HCT116 (cell line): ENCODE measurements around the gene SAMD4B. TPM values are rescaled to one million over a fixed set of nuclear protein-coding genes. Genes with fewer than 3 reads are reported as not detected.

ENCODE experiments used
- ATAC-seq: fragments of 200-7000 bp; cut with Tn5 transposase; 2 replicates; pipeline ENCODE4 v1.9.1; 2020; ENCODE audit warnings: mild to moderate bottlenecking, moderate library complexity
- BruUV-seq: library from RNA; stranded (reverse); fragments of 400-500 nt; replicated peaks from 2 replicates; lab custom pipeline; 2021; lab: Mats Ljungman, UMichigan
- CTCF ChIA-PET: fragments of 300-600 bp; sonication (Branson Sonifier 250); formaldehyde crosslinking; loops from one replicate; lab custom pipeline; 2021; ENCODE audit warnings: antibody characterized with exemption; lab: Charles Lee
- POLR2A ChIA-PET: fragments of 300-600, 350-600 bp; sonication (Branson Sonifier 250); formaldehyde crosslinking; loops from one replicate; lab custom pipeline; 2021; ENCODE audit warnings: antibody characterized with exemption; lab: Charles Lee
- RAD21 ChIA-PET, 2 experiments: fragments of 300-600 bp; sonication (Branson Sonifier 250); formaldehyde crosslinking; loops; one replicate each; lab custom pipeline; 2023; ENCODE audit warnings: low total read pairs in 2 of 2; ENCODE audit not compliant: uncharacterized antibody in 2 of 2, unreplicated experiment in 2 of 2, low non-redundant PET in 1 of 2; lab: Charles Lee
- DNase-seq: peaks from one replicate; pipeline ENCODE4 v3.0.0-alpha.2; 2010; ENCODE audit warnings: low read depth, low spot score
- H2AFZ ChIP-seq: fragments of 200-600 bp; shearing (Covaris generic), sonication (generic); 2 replicates; pipeline ENCODE4 v1.6.1; 2017; ENCODE audit warnings: low read depth, mixed run types, mixed read lengths, antibody characterized with exemption, low read length; ENCODE audit not compliant: poor library complexity, severe bottlenecking
- H3K27ac ChIP-seq: 2 replicates; pipeline ENCODE4 v1.5.1; 2012; ENCODE audit warnings: low read depth, low read length
- H3K27me3 ChIP-seq: fragments of 200-600 bp; sonication (generic); 2 replicates; pipeline ENCODE4 v1.6.1; 2016; ENCODE audit warnings: mixed run types, low read length, mixed read lengths; ENCODE audit not compliant: insufficient read depth
- H3K36me3 ChIP-seq, 2 experiments: fragments of 200-500 bp in 1 of 2; fragments of 200-600 bp in 1 of 2; sonication (Bioruptor generic) in 1 of 2; sonication (generic) in 1 of 2; 2 replicates each; pipeline versions ENCODE4 v1.5.1 to v1.6.1; 2014 to 2016; ENCODE audit warnings: low read length in 2 of 2, inconsistent platforms in 1 of 2, mixed read lengths in 1 of 2, mixed run types in 1 of 2; ENCODE audit not compliant: insufficient read depth in 2 of 2, control insufficient read depth in 1 of 2
- H3K4me1 ChIP-seq, 2 experiments: fragments of 200-600 bp in 1 of 2; sonication (generic) in 1 of 2; 2 replicates each; pipeline versions ENCODE4 v1.5.1 to v1.6.1; 2012 to 2017; ENCODE audit warnings: low read length in 2 of 2, inconsistent platforms in 1 of 2, mild to moderate bottlenecking in 1 of 2, mixed read lengths in 1 of 2, mixed run types in 1 of 2, moderate library complexity in 1 of 2; ENCODE audit not compliant: insufficient read depth in 2 of 2, control insufficient read depth in 1 of 2
- H3K4me2 ChIP-seq: fragments of 200-600 bp; sonication (generic); 2 replicates; pipeline ENCODE4 v1.6.1; 2017; ENCODE audit warnings: mixed run types, low read length, mixed read lengths
- H3K4me3 ChIP-seq, 2 experiments: fragments of 200-600 bp in 1 of 2; sonication (generic) in 1 of 2; replicated peaks in 1 of 2; 2 replicates each; pipeline ENCODE4 v1.5.1; 2011 to 2016; ENCODE audit warnings: low read length in 2 of 2, control low read depth in 1 of 2, low read depth in 1 of 2, mild to moderate bottlenecking in 1 of 2, mixed read lengths in 1 of 2, mixed run types in 1 of 2
- H3K79me2 ChIP-seq: fragments of 200-600 bp; sonication (generic); 2 replicates; pipeline ENCODE4 v1.6.1; 2017; ENCODE audit warnings: mild to moderate bottlenecking, mixed run types, low read length, moderate library complexity, mixed read lengths; ENCODE audit not compliant: insufficient read depth
- H3K9ac ChIP-seq: fragments of 200-600 bp; sonication (generic); 2 replicates; pipeline ENCODE4 v1.6.1; 2016; ENCODE audit warnings: low read length, mixed read lengths
- H3K9me2 ChIP-seq: fragments of 200-600 bp; sonication (generic), shearing (Covaris generic); 2 replicates; pipeline ENCODE4 v1.6.1; 2017; ENCODE audit warnings: mixed run types, mild to moderate bottlenecking, moderate library complexity; ENCODE audit not compliant: insufficient read depth
- H3K9me3 ChIP-seq, 2 experiments: fragments of 200-500 bp in 1 of 2; fragments of 200-600 bp in 1 of 2; sonication (Bioruptor generic) in 1 of 2; sonication (generic) in 1 of 2; 2 replicates each; pipeline ENCODE4 v1.6.1; 2014 to 2017; ENCODE audit warnings: low read length in 2 of 2, mixed read lengths in 2 of 2, inconsistent platforms in 1 of 2, low read depth in 1 of 2, mild to moderate bottlenecking in 1 of 2, mixed run types in 1 of 2, moderate library complexity in 1 of 2; ENCODE audit not compliant: control insufficient read depth in 1 of 2, insufficient read depth in 1 of 2
- H4K20me1 ChIP-seq: fragments of 200-600 bp; sonication (generic), shearing (Covaris generic); 2 replicates; pipeline ENCODE4 v1.6.1; 2017; ENCODE audit warnings: mixed run types, mild to moderate bottlenecking, moderate library complexity; ENCODE audit not compliant: insufficient read depth
- RAD21 ChIP-seq: IDR thresholded peaks from 2 replicates; pipeline ENCODE4 v1.6.1; 2012; ENCODE audit warnings: low read depth, mild to moderate bottlenecking
- intact Hi-C: fragments of 100-400 bp; cut with micrococcal nuclease; formaldehyde crosslinking; loops from 2 replicates; pipeline ENCODE4 v1.10.0; 2022
- total RNA-seq: library from RNA; stranded (reverse); gene quantifications from one replicate; pipeline ENCODE4 v1.2.1, GENCODE V29; 2021; ENCODE audit not compliant: unreplicated experiment
- TF ChIP-seq, protein P1 (sequence below), 3 experiments: fragments of 200-600 bp in 1 of 3; sonication (generic) in 1 of 3; IDR thresholded peaks in 2 of 3; conservative IDR thresholded peaks in 1 of 3; 2 replicates each; pipeline ENCODE4 v1.5.1; 2012 to 2017; ENCODE audit warnings: low read depth in 2 of 3, low read length in 2 of 3, antibody characterized with exemption in 1 of 3, borderline replicate concordance in 1 of 3, control low read depth in 1 of 3, mild to moderate bottlenecking in 1 of 3, mixed read lengths in 1 of 3, mixed run types in 1 of 3, moderate library complexity in 1 of 3; ENCODE audit not compliant: insufficient read depth in 1 of 3

SAMD4B gene
- total RNA-seq, 1 experiment from 2014 or later: 127 TPM

- Histone ChIP-seq H3K4me1 (peaks cover 33 to 65% of the 10 kb centered on the region in 2 experiments), H2AFZ (no peak overlapping the region), H3K27ac (peak overlapping the region; percentile 100), H3K4me3 (peak overlapping the region; percentile 8 to 90; a peak in 2 of 4 replicates), H3K36me3 (peaks cover 2 to 12% of the 10 kb centered on the region in 2 experiments; a peak in 1 of 4 replicates), H3K79me2 (peaks cover 23% of the 10 kb centered on the region), H3K9me2 (no peaks in the 10 kb centered on the region), H3K9me3 (no peaks in the 10 kb centered on the region), H4K20me1 (peaks cover 5% of the 10 kb centered on the region; the same call in 1 of the 2 replicates), H3K27me3 (no peaks in the 10 kb centered on the region), H3K9ac (peak overlapping the region; percentile 97), H3K4me2 (peak overlapping the region; percentile 92)
- RAD21 ChIA-PET: interaction anchor here (1.4 to 1.9 kb wide), 3 partner anchors 9 to 14 kb away, joined by 4 to 21 read pairs (median 14); no protein-coding TSS in a partner anchor
- CTCF ChIA-PET: interaction anchor here (0.7 to 2.0 kb wide), 5 partner anchors 10 to 70 kb away, joined by 3 to 51 read pairs (median 5); partner anchors contain the start of genes MED29, PAF1 and SAMD4B
- POLR2A ChIA-PET: interaction anchor here (1.1 to 2.3 kb wide), 4 partner anchors 10 to 24 kb away, joined by 7 to 35 read pairs (median 10); partner anchors contain the start of genes MED29, PAF1 and RPS16
- intact Hi-C loops: loop anchor here (1.0 to 5.0 kb wide), 7 partner anchors 9 to 289 kb away; partner anchors contain the start of genes MED29, PAF1 and SAMD4B
- BruUV-seq: no TSS peak
- ATAC-seq: peak; percentile 52
- DNase-seq: peak; percentile 84
- TF ChIP-seq RAD21: no peak
- TF ChIP-seq, protein P1, sequence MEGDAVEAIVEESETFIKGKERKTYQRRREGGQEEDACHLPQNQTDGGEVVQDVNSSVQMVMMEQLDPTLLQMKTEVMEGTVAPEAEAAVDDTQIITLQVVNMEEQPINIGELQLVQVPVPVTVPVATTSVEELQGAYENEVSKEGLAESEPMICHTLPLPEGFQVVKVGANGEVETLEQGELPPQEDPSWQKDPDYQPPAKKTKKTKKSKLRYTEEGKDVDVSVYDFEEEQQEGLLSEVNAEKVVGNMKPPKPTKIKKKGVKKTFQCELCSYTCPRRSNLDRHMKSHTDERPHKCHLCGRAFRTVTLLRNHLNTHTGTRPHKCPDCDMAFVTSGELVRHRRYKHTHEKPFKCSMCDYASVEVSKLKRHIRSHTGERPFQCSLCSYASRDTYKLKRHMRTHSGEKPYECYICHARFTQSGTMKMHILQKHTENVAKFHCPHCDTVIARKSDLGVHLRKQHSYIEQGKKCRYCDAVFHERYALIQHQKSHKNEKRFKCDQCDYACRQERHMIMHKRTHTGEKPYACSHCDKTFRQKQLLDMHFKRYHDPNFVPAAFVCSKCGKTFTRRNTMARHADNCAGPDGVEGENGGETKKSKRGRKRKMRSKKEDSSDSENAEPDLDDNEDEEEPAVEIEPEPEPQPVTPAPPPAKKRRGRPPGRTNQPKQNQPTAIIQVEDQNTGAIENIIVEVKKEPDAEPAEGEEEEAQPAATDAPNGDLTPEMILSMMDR (IDR thresholded peaks at IDR 0.05 in 2 of 3, conservative IDR thresholded peaks at IDR 0.05 in 1 of 3; ENCODE audit: borderline replicate concordance in 1 of 3, insufficient read depth in 1 of 3, low read depth in 2 of 3, low read length in 2 of 3): peak in 2 of 3 experiments; percentile 86 to 98; a peak in 4 of 6 replicates
Measured at GRCh38 chr19:39411832-39412099, 69.5 kb downstream of the SAMD4B start.
